HFFc6 (cell line): ENCODE data around the gene GRB10. TPM values are rescaled to one million over a fixed set of nuclear protein-coding genes. Genes with fewer than 3 reads are reported as not detected.

Source experiments
- DNase-seq: peaks from one replicate; pipeline ENCODE4 v3.0.0-alpha.2; 2018
- H3K27ac Mint-ChIP-seq: 2 replicates; pipeline ENCODE4 v1.8.0; 2020; ENCODE audit warnings: mild to moderate bottlenecking, mixed read lengths
- H3K27me3 Mint-ChIP-seq: 2 replicates; pipeline ENCODE4 v1.8.0; 2021; ENCODE audit warnings: mild to moderate bottlenecking, moderate library complexity, mixed read lengths; ENCODE audit not compliant: insufficient read depth
- H3K36me3 Mint-ChIP-seq: 2 replicates; pipeline ENCODE4 v1.8.0; 2021; ENCODE audit warnings: low read depth, mixed read lengths
- H3K4me1 Mint-ChIP-seq: 2 replicates; pipeline ENCODE4 v1.8.0; 2020; ENCODE audit warnings: low read depth, mixed read lengths
- H3K4me3 Mint-ChIP-seq: 2 replicates; pipeline ENCODE4 v1.8.0; 2020; ENCODE audit warnings: mild to moderate bottlenecking, moderate library complexity, mixed read lengths
- H3K9me3 Mint-ChIP-seq: 2 replicates; pipeline ENCODE4 v1.8.0; 2020; ENCODE audit warnings: mild to moderate bottlenecking, mixed read lengths
- total RNA-seq, 6 experiments: library from RNA; stranded (reverse); fragmentation: NEBNext Ultra II Directional; extraction: Animal tissue kit (Norgen Biotek cat#: 25700); gene quantifications; 2 replicates in 1 of 6; 3 replicates in 5 of 6; pipeline ENCODE4 v1.2.3, GENCODE V29; 2021
- TF ChIP-seq, protein P1 (sequence below): fragments of 200-600 bp; sonication (generic); IDR thresholded peaks from 2 replicates; pipeline ENCODE4 v1.5.0; 2021; ENCODE audit warnings: antibody characterized with exemption, mild to moderate bottlenecking

Gene GRB10
- total RNA-seq, 6 experiments from 2014 or later = 13.6 to 17.8 (median 14.8) TPM

DNA sequence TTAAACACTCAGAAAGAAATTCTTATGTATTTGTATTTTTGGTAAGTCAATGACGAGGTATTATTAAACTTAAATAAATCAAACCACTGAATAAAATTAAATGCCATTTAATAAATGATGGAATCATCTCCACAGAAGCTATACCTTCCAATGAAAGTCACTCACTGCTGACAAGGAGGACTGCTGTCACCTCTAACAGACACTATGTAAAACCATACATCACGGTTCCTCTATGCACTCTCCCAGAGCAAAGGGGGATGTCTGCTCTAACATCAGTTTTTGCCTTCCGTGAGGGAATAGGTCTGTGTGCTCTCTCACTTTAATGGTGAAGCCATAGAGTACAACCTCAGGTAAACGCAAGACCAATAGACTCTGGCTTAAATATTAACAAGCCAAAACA lies 117.8 kb downstream of the GRB10 start:
- DNase-seq = no peak
- no peaks in the 10 kb centered on the region; the same call in 1 of the 2 replicates for H3K27me3 Mint-ChIP-seq
- no peak overlapping the region for H3K27ac Mint-ChIP-seq
- TF ChIP-seq, protein P1, sequence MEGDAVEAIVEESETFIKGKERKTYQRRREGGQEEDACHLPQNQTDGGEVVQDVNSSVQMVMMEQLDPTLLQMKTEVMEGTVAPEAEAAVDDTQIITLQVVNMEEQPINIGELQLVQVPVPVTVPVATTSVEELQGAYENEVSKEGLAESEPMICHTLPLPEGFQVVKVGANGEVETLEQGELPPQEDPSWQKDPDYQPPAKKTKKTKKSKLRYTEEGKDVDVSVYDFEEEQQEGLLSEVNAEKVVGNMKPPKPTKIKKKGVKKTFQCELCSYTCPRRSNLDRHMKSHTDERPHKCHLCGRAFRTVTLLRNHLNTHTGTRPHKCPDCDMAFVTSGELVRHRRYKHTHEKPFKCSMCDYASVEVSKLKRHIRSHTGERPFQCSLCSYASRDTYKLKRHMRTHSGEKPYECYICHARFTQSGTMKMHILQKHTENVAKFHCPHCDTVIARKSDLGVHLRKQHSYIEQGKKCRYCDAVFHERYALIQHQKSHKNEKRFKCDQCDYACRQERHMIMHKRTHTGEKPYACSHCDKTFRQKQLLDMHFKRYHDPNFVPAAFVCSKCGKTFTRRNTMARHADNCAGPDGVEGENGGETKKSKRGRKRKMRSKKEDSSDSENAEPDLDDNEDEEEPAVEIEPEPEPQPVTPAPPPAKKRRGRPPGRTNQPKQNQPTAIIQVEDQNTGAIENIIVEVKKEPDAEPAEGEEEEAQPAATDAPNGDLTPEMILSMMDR = no peak
- H3K36me3 Mint-ChIP-seq = peaks cover 29% of the 10 kb centered on the region
- H3K9me3 Mint-ChIP-seq = peaks cover 2% of the 10 kb centered on the region; the same call in 1 of the 2 replicates
- peaks cover 54% of the 10 kb centered on the region for H3K4me1 Mint-ChIP-seq
- no peak overlapping the region for H3K4me3 Mint-ChIP-seq

DNA sequence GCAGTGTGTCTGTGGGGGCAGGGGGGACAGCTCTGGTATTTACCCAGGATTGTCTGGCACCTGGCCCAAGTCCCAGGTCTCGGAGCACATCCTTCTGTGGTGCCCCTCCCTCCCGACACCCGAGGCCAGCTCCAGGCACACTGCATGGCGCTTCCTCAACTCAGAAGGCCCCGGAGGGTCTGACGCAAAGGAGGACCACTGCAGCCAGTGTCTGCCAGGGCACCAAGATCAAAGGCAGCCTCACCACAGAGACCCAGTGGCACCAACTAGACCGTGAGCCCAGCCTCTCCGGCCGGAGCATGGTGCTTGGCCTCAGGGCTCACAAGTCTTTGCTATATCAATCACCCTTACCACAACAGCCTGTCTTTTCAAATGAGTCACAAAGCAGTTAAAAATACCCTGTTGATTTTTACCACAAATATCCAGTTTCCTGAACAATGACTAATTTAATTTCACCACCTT lies 118.2 kb downstream of the GRB10 start:
- TF ChIP-seq, protein P1 = no peak
- H3K36me3 Mint-ChIP-seq = peaks cover 27% of the 10 kb centered on the region
- no peak overlapping the region for H3K4me3 Mint-ChIP-seq
- peaks cover 54% of the 10 kb centered on the region for H3K4me1 Mint-ChIP-seq
- peak; percentile 75 for DNase-seq
- H3K27ac Mint-ChIP-seq = no peak overlapping the region
- no peaks in the 10 kb centered on the region for H3K9me3 Mint-ChIP-seq
- H3K27me3 Mint-ChIP-seq = peaks cover under 1% of the 10 kb centered on the region

DNA sequence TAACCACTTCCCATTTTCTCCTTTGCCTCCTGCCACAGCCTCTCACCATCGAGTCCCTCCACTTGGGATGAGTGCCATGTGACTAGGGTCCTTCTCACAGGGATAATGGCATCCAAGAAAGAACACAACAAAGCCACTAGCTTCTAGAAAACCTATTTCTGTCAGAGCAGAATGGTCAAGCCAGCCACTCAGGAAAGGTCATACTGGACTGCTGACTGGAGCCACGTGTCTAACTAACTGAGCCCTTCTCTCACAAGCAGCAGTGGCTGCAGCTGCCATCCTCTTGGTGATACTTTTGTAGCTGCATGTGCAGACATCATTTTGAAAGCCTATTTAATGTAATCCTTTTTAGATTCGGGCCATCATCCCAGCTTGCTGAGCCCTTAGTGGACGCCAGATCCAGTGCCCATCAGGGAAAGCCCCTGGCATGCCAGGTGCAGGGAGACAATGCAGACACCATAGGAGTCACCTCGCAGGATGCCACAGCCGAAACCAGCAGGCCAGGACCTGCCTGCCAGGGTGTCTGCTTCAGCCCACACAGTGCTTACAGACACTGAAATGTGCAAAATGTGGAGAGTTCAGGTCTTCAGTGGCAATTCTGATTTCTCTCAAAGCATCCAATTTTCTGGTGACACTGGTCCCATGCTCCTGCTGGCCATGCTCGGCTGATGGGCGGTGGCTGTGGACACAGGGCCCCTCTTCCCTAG lies 119.1 kb downstream of the GRB10 start:
- Mint-ChIP-seq H3K9me3 (no peaks in the 10 kb centered on the region), H3K4me3 (no peak overlapping the region), H3K4me1 (peaks cover 54% of the 10 kb centered on the region), H3K27me3 (peaks cover 2% of the 10 kb centered on the region), H3K36me3 (peaks cover 21% of the 10 kb centered on the region), H3K27ac (no peak overlapping the region)
- TF ChIP-seq, protein P1 = no peak
- DNase-seq = no peak

DNA sequence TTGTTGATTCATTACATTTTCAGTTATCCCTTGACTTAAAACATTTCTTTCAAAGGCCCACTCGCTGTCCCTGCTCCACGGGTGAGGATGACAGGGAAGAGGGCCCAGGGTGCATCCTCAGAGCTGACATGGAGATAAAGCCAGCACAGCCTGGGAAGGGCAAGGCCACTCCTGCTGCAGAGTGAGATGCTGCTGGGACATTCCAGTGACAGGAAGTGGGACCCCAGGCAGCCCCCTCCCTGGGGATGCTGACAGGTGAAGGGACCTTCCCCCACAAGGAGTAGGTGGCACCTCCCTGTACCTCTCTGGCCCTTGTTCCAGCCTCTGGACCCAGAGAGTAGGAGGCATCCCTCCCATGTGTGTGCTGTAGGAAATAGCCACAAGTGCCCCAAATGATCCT lies 119.7 kb downstream of the GRB10 start:
- TF ChIP-seq, protein P1 = no peak
- H3K27ac Mint-ChIP-seq = no peak overlapping the region
- H3K4me3 Mint-ChIP-seq = no peak overlapping the region
- H3K36me3 Mint-ChIP-seq = peaks cover 15% of the 10 kb centered on the region
- H3K4me1 Mint-ChIP-seq = peaks cover 53% of the 10 kb centered on the region
- H3K27me3 Mint-ChIP-seq = peaks cover 2% of the 10 kb centered on the region
- no peaks in the 10 kb centered on the region for H3K9me3 Mint-ChIP-seq
- DNase-seq = no peak

DNA sequence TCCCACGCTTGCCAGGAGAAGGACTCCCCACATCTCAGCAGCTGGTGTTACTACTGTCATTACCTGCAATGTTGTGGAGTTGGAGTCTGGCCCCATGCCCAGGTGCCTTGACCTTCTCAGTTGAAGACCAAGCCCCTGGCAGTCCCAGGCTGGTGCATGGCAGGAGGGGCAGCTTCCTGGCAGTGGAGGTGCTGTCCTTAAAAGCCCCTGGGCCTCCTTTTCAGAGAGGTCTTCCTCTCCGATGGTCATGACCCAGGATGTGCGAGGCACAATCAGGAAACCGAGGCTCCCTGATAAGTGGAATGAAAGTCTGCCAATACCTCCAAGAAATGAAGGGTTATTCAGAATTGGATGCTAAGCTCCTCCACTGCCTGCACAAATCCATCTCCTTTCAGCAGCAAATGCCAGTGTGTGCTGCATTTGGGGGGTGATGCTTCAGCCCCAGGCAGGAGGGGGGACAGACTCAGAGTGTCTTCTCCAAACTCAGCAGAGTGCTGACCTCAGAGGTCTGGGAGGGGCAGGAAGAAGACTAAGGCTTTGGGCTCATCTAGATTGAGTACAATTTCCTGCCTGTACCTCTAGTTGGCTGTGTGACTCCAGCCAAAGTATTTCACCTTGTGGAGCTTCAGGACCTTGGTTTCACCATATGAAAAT lies 120.5 kb downstream of the GRB10 start:
- H3K4me1 Mint-ChIP-seq = peaks cover 53% of the 10 kb centered on the region
- H3K4me3 Mint-ChIP-seq = no peak overlapping the region
- peaks cover 7% of the 10 kb centered on the region for H3K36me3 Mint-ChIP-seq
- no peak for DNase-seq
- TF ChIP-seq, protein P1 = no peak
- no peaks in the 10 kb centered on the region for H3K9me3 Mint-ChIP-seq
- no peak overlapping the region for H3K27ac Mint-ChIP-seq
- peaks cover 2% of the 10 kb centered on the region for H3K27me3 Mint-ChIP-seq
